Choroid plexus epithelial cell (primary cell): Measurements from ENCODE around the gene TMC6.
"Not testable (repeated sequence)": the region's sequence is repeated elsewhere in the genome, so short reads cannot be mapped to it uniquely, and the experiment has no call there.

Experiments used
- DNase-seq: peaks from one replicate; pipeline ENCODE4 v3.0.0-alpha.2; 2010; ENCODE audit warnings: low read depth
- H3K4me3 ChIP-seq: 2 replicates; pipeline ENCODE4 v1.5.1; 2011; ENCODE audit warnings: low read depth, mild to moderate bottlenecking, control low read depth, low read length, moderate library complexity
- CTCF ChIP-seq: conservative IDR thresholded peaks from 2 replicates; pipeline ENCODE4 v1.5.1; 2011; ENCODE audit warnings: low read depth, mild to moderate bottlenecking, control low read depth, inconsistent platforms, low read length, moderate library complexity

TMC6 gene

GRCh38 chr17:78069695-78070094, 58.9 kb downstream of the TMC6 start:
- no peak for DNase-seq
- H3K4me3 ChIP-seq, result no peak overlapping the region
- no peak for TF ChIP-seq CTCF

- not testable (repeated sequence) for DNase-seq, H3K4me3 ChIP-seq
Observed at GRCh38 chr17:78066976-78067375, 61.6 kb downstream of the TMC6 start.

DNA sequence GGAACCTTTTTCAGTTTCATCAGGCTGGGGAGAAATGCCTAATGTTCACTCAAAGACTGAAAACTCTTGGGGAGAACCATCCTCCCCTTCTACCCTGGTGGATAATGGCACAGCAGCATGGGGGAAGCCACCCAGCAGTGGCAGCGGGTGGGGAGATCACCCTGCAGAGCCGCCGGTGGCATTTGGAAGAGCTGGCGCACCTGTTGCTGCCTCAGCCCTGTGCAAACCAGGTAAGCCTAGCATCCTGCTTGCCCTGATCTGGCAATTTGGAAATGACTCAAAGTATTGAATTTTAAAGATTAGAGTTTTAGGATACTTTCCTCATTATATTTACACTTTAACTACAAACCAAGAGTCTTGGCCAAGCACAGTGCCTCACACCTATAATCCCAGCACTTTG, 63.8 kb downstream of the TMC6 start:
- H3K4me3 ChIP-seq, result no peak overlapping the region
- no peak for DNase-seq
- no peak for TF ChIP-seq CTCF

- no peak for TF ChIP-seq CTCF
- no peak overlapping the region for H3K4me3 ChIP-seq
- DNase-seq, result no peak
Observed at GRCh38 chr17:78063489-78063888, 65.1 kb downstream of the TMC6 start.

DNA sequence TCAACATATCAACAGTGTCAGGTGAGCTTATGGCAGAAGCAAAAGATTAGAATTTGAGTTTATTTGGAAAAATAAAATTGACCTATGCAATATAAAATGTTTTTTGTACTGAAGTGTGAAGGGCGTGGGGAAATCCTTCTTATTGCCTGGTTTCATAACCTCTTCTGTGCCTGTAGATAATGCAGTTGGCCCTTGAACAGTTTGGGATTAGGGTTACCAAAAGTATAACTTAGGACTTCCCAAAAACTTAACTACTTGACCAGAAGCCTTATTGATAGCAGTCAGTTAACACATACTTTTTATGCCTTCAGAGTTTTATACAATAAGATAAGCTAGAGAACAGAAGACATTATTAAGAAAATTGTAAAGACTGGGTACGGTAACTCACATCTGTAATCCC, 66.0 kb downstream of the TMC6 start:
- DNase-seq, result no peak
- no peak for TF ChIP-seq CTCF
- H3K4me3 ChIP-seq, result no peak overlapping the region
